Measurements from ENCODE around the gene OR13C3.
A peak's percentile ranks its signal among the peaks of the same experiment; 100 is the strongest.

OR13C3 gene

DNA sequence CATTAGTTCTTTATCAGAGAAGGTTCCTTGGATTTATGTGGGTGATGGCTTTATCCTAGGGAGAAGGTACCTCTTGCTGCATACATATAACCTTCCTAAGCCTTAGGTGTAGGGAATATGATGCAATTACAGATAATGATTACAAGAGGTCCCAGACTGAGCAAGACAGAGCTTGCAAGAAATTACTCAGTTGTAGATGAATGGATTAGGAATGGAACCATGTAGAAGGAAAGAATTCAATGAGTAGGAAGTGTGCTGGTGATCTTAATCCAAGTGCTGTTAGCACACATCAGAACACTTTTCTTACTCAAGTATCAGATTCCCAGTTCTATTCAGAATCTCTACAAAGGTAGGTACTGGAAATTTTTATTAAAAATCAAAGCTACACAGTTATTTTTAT is 30.1 kb downstream of the OR13C3 start:
- no peak overlapping the region for H3K27ac ChIP-seq
- no peak for TF ChIP-seq CTCF (conservative IDR thresholded peaks at IDR 0.05)

GRCh38 chr9:104503963-104504362 is 32.7 kb downstream of the OR13C3 start, which contains the start of gene OR13F1:
Gene OR13F1, plus strand, starts transcription at chr9:104504263. Its CDS starts 0 bp downstream, at chr9:104504263.
- no peak for TF ChIP-seq CTCF (conservative IDR thresholded peaks at IDR 0.05)
- no peak within 1 kb of the TSS for H3K27ac ChIP-seq

DNA sequence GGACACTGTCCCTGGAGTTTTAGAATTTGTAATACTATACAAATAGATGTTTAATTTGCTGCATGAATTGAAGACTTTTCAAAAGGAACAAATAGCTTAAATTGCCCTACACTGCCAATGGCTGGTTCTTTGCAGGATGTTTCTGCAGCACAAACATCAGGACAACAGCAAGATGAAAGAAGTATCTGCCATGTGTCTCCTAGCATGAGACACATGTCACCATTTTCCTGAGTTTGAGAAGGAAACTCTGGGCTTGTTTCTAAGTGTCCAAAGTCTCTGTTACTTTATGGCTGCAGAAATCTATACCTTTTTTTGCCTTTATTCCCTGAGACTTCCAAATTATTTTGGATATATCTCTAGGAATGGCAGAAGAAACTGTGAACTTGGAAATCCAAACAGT is 33.2 kb downstream of the OR13C3 start:
- H3K27ac ChIP-seq: no peak overlapping the region
- TF ChIP-seq CTCF (conservative IDR thresholded peaks at IDR 0.05): no peak

- no peak overlapping the region for H3K27ac ChIP-seq
- TF ChIP-seq CTCF (conservative IDR thresholded peaks at IDR 0.05): peak; percentile 75
These were observed 41.8 kb downstream of the OR13C3 start for GRCh38 chr9:104494808-104495207.
